Measurements from ENCODE around the gene STAP2.

- TF ChIP-seq CTCF (IDR thresholded peaks at IDR 0.05) = no peak
- TF ChIP-seq EZH2 (IDR thresholded peaks at IDR 0.05) = no peak
- no peak for TF ChIP-seq EZH2phosphoT487 (IDR thresholded peaks at IDR 0.05)
Observed at GRCh38 chr19:4305257-4305612, 33.4 kb downstream of the STAP2 start.

Data from neural progenitor cell (in vitro differentiated cells).